ENCODE results near the gene MYL5. TPM values are rescaled to one million over a fixed set of nuclear protein-coding genes. Genes with fewer than 3 reads are reported as not detected.
A peak's percentile ranks its signal among the peaks of the same experiment; 100 is the strongest.
"Not testable (repeated sequence)": the region's sequence is repeated elsewhere in the genome, so short reads cannot be mapped to it uniquely, and the experiment has no call there.

The MYL5 gene
- total RNA-seq, 1 donor from 2014 or later, result 24.7 TPM

- Mint-ChIP-seq H3K27me3 (no peaks in the 10 kb centered on the region), H3K27ac (no peak overlapping the region), H3K4me3 (no peak overlapping the region), H3K9me3 (no peaks in the 10 kb centered on the region), H3K36me3 (ENCODE audit: low read depth) (peaks cover under 1% of the 10 kb centered on the region), H3K4me1 (peaks cover 22% of the 10 kb centered on the region)
- intact Hi-C loops (cut with micrococcal nuclease), result loop anchor here (2.0 kb wide), 1 partner anchor 29 kb away; the partner anchor contains the start of genes ATP5ME and MYL5
- DNase-seq, result no peak
Observed at GRCh38 chr4:703336-704197, 29.2 kb downstream of the MYL5 start.

GRCh38 chr4:704198-704891 lies 30.0 kb downstream of the MYL5 start:
- no peak for DNase-seq
- H3K4me1 Mint-ChIP-seq, result peaks cover 22% of the 10 kb centered on the region
- H3K27ac Mint-ChIP-seq, result no peak overlapping the region
- peaks cover 2% of the 10 kb centered on the region for H3K36me3 Mint-ChIP-seq (ENCODE audit: low read depth)
- intact Hi-C loops (cut with micrococcal nuclease), result loop anchor here (2.0 kb wide), 1 partner anchor 30 kb away; the partner anchor contains the start of genes ATP5ME and MYL5
- no peaks in the 10 kb centered on the region for H3K9me3 Mint-ChIP-seq
- no peaks in the 10 kb centered on the region for H3K27me3 Mint-ChIP-seq
- H3K4me3 Mint-ChIP-seq, result peak overlapping the region; percentile 91

DNA sequence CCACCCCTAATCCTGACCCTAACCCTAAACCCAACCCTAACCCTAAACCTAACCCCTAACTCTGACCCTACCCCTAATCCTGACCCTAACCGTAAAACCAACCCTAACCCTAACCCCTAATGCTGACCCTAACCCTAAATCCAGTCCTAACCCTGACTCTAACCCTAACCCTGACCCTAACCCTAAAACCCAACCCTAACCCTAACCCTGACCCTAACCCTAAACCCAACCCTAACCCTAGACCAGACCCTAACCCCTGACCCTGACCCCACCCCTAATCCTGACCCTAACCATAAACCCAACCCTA lies 30.6 kb downstream of the MYL5 start:
- Mint-ChIP-seq H3K27me3 (no peaks in the 10 kb centered on the region), H3K4me3 (peak overlapping the region; percentile 91), H3K36me3 (ENCODE audit: low read depth) (peaks cover 3% of the 10 kb centered on the region), H3K4me1 (peaks cover 20% of the 10 kb centered on the region), H3K27ac (peak overlapping the region; percentile 86), H3K9me3 (no peaks in the 10 kb centered on the region)
- no peak for DNase-seq
- intact Hi-C loops (cut with micrococcal nuclease), result loop anchor here (1.0 to 2.0 kb wide), 3 partner anchors 21 to 77 kb away; partner anchors contain the start of genes ATP5ME and MYL5

DNA sequence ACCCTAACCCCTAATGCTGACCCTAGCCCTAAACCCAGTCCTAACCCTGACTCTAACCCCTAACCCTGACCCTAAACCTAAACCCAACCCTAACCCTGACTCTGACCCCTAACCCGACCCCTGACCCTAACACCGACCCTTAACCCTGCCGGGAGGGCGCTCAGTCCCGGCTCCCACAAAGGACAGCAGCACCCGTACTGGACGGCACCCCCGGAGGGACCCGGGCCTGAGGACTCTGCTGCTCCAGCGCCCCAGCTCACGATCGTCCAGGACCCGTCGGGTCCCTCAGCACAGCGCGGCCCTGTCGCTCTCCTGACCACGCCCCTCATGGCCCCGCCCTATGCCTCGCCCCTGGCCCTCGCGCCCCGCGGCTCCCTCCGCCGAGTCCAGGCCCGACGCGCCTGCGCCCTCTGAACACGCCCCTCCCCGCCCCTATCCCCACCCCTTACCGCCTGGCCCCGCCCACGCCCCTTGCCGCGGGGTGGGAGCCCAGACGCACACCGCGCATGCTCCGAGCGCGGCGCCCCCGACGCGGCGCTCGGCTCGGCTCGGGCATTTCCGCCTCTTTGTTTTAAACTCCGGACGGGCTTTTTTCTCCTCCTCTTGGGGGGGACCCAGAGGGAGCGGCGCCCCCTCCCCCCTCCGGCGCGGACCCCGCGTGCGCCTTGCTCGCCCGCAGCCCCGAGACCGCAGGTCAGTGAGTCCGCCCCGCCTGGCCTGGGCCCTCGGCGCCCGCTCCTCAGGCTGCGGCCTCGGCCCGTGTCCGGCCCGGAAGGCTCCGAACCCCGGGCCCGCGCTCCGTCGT lies 31.1 kb downstream of the MYL5 start, which contains the start of gene PCGF3:
PCGF3 (plus strand) TSS at position 555 of the 805 bp plus-strand sequence. CDS start 27,849 bp downstream, outside the sequence.
- Mint-ChIP-seq H3K4me3 (peak within 1 kb of the TSS; percentile 91), H3K36me3 (ENCODE audit: low read depth) (peaks cover 5% of the 10 kb centered on the region), H3K27me3 (no peaks in the 10 kb centered on the region), H3K9me3 (no peaks in the 10 kb centered on the region), H3K4me1 (peaks cover 17% of the 10 kb centered on the region), H3K27ac (peak within 1 kb of the TSS; percentile 86)
- peak; percentile 99 for DNase-seq
- intact Hi-C loops (cut with micrococcal nuclease), result loop anchor here (1.0 to 2.0 kb wide), 3 partner anchors 21 to 77 kb away; partner anchors contain the start of genes ATP5ME and MYL5

- H3K27me3 Mint-ChIP-seq; H3K36me3 Mint-ChIP-seq (ENCODE audit: low read depth); intact Hi-C loops (cut with micrococcal nuclease); H3K27ac Mint-ChIP-seq; DNase-seq; H3K9me3 Mint-ChIP-seq: not testable (repeated sequence)
- Mint-ChIP-seq H3K4me3 (peak overlapping the region; percentile 91), H3K4me1 (peaks cover 14% of the 10 kb centered on the region)
Observed at GRCh38 chr4:706083-706633, 31.8 kb downstream of the MYL5 start.

GRCh38 chr4:706834-707598 lies 32.7 kb downstream of the MYL5 start:
- no peak overlapping the region for H3K4me3 Mint-ChIP-seq
- no peak for DNase-seq
- H3K27ac Mint-ChIP-seq, result no peak overlapping the region
- intact Hi-C loops (cut with micrococcal nuclease), result no loop called here
- peaks cover 5% of the 10 kb centered on the region for H3K36me3 Mint-ChIP-seq (ENCODE audit: low read depth)
- no peaks in the 10 kb centered on the region for H3K27me3 Mint-ChIP-seq
- peaks cover 14% of the 10 kb centered on the region for H3K4me1 Mint-ChIP-seq
- no peaks in the 10 kb centered on the region for H3K9me3 Mint-ChIP-seq

- H3K36me3 Mint-ChIP-seq (ENCODE audit: low read depth), result peaks cover 5% of the 10 kb centered on the region
- DNase-seq, result no peak
- no peaks in the 10 kb centered on the region for H3K9me3 Mint-ChIP-seq
- no peaks in the 10 kb centered on the region for H3K27me3 Mint-ChIP-seq
- no peak overlapping the region for H3K27ac Mint-ChIP-seq
- intact Hi-C loops (cut with micrococcal nuclease), result no loop called here
- H3K4me1 Mint-ChIP-seq, result peaks cover 14% of the 10 kb centered on the region
- H3K4me3 Mint-ChIP-seq, result no peak overlapping the region
Observed at GRCh38 chr4:707929-708630, 33.7 kb downstream of the MYL5 start.

DNA sequence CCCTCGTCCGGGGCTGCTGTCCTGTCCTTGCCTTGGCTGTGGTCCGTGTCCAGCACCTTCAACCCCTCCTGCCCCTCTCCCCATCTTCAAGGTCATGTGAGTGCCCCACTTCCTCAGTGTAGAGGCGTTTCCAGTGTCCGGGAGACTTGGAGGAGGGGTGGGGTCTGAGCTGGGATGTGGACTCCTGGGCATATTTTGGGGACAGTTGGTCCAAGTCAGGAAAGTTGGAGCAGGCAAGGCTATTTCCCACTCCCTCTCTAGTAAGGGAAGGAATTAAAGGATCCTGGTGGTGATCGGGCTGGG lies 34.2 kb downstream of the MYL5 start:
- Mint-ChIP-seq H3K27ac (no peak overlapping the region), H3K4me3 (no peak overlapping the region), H3K27me3 (no peaks in the 10 kb centered on the region), H3K9me3 (no peaks in the 10 kb centered on the region), H3K36me3 (ENCODE audit: low read depth) (peaks cover 5% of the 10 kb centered on the region), H3K4me1 (peaks cover 14% of the 10 kb centered on the region)
- intact Hi-C loops (cut with micrococcal nuclease), result no loop called here
- no peak for DNase-seq

GRCh38 chr4:709348-709747 lies 35.0 kb downstream of the MYL5 start:
- no peak overlapping the region for H3K4me3 Mint-ChIP-seq

DNA sequence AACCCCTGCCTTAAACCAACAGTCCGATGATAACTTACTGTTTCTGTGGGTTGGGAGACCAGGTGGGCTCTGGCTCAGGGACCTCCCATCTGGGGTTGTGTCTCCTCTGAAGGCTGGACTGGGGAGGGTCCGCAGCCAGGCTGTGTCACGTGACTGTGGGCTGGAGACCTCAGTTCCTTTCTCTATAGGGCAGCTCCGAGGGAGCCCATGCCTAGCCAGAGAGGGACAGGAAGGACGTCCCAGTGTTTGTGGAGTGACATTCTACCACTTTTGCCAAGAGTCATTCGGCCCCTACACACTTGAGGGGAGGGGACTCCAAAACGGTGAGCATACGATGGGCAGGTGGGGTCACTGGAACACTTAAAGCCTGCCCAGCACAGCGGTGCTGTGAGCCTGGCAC lies 35.8 kb downstream of the MYL5 start:
- Mint-ChIP-seq H3K4me1 (peaks cover 12% of the 10 kb centered on the region), H3K36me3 (ENCODE audit: low read depth) (peaks cover 5% of the 10 kb centered on the region), H3K9me3 (no peaks in the 10 kb centered on the region), H3K4me3 (no peak overlapping the region), H3K27me3 (no peaks in the 10 kb centered on the region), H3K27ac (peak overlapping the region; percentile 41)
- DNase-seq, result no peak
- intact Hi-C loops (cut with micrococcal nuclease), result no loop called here

More at GRCh38 chr4:709348-709747, 35.0 kb downstream of the MYL5 start:
- Mint-ChIP-seq H3K36me3 (ENCODE audit: low read depth) (peaks cover 5% of the 10 kb centered on the region), H3K9me3 (no peaks in the 10 kb centered on the region), H3K27me3 (no peaks in the 10 kb centered on the region), H3K4me1 (peaks cover 14% of the 10 kb centered on the region), H3K27ac (no peak overlapping the region)
- no peak for DNase-seq
- intact Hi-C loops (cut with micrococcal nuclease), result no loop called here

GRCh38 chr4:710916-711315 lies 36.6 kb downstream of the MYL5 start:
- H3K9me3 Mint-ChIP-seq, result no peaks in the 10 kb centered on the region
- H3K4me3 Mint-ChIP-seq, result no peak overlapping the region
- H3K36me3 Mint-ChIP-seq (ENCODE audit: low read depth), result peaks cover 5% of the 10 kb centered on the region
- H3K4me1 Mint-ChIP-seq, result peaks cover 8% of the 10 kb centered on the region
- H3K27me3 Mint-ChIP-seq, result no peaks in the 10 kb centered on the region
- no peak for DNase-seq
- intact Hi-C loops (cut with micrococcal nuclease), result no loop called here
- H3K27ac Mint-ChIP-seq, result no peak overlapping the region

GRCh38 chr4:712093-712492 lies 37.8 kb downstream of the MYL5 start:
- Mint-ChIP-seq H3K27ac (no peak overlapping the region), H3K27me3 (no peaks in the 10 kb centered on the region), H3K4me3 (no peak overlapping the region), H3K9me3 (no peaks in the 10 kb centered on the region), H3K4me1 (peaks cover 12% of the 10 kb centered on the region), H3K36me3 (ENCODE audit: low read depth) (peaks cover 5% of the 10 kb centered on the region)
- no peak for DNase-seq
- intact Hi-C loops (cut with micrococcal nuclease), result no loop called here
